ENCODE data around the gene AMBN.
A peak's percentile ranks its signal among the peaks of the same experiment; 100 is the strongest.

AMBN gene, protein sequence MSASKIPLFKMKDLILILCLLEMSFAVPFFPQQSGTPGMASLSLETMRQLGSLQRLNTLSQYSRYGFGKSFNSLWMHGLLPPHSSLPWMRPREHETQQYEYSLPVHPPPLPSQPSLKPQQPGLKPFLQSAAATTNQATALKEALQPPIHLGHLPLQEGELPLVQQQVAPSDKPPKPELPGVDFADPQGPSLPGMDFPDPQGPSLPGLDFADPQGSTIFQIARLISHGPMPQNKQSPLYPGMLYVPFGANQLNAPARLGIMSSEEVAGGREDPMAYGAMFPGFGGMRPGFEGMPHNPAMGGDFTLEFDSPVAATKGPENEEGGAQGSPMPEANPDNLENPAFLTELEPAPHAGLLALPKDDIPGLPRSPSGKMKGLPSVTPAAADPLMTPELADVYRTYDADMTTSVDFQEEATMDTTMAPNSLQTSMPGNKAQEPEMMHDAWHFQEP

DNA sequence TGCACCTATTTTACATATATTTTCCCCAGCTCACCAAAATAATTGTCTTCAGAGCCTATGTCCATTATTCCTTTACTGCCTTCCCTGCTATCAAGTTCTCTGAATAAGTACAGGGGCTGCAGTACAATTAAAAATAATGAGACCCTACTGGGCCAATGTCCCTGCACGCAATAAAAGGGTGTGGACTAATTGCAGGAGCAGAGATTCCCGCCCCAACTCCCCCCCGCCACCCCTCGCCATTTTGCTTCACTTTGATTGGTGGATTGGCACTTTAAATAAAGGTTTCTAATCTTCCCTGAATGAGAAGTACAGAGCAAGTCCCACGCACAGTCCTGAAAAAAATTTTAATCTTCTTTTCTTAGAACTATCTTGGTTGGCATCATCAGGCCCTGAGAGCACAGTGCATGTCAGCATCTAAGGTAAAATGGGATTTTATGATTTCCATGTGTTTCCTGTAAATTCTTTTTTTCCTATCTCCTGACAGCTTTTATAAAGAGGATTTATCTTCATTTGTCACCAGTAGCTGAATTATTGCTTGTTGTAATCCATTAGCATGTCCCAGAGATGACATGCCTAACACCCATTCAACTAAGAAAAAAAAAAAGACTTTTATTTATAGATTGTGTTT is at the start of gene AMBN:
AMBN (plus strand) TSS at position 302 of the 628 bp plus-strand sequence; CDS start at position 405, 103 bp downstream.
- DNase-seq (ENCODE audit: low read depth in 3 of 3): no peak

DNA sequence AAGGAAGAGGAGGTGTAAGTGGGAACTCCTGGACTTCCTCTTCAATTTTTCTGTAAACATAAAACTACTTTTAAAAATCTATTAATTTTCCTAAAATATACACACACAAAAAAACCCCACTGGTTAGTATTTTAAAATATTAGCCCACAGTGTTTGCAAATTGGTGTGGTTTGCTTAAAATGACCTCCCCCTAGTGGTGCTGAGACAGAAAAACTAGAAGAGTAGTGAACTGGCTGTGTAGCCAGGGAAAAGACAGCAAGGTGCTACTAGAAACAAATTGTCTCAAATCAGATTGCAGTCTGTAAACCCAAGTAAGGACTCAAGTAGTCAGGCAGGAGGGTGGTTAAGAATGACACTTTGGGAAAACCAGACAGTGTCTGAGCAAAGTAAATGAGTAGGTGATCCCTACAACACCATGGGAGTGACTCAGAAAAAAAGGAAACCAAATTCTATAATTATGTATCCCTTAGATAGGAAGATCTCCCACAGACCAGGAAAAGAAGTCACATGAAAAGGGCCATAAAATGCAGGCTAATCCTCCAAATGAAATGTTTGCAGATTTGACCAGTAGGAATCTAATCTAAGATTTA is 47.7 kb upstream of the AMBN start:
- no peak for DNase-seq (ENCODE audit: low read depth in 3 of 3)

DNA sequence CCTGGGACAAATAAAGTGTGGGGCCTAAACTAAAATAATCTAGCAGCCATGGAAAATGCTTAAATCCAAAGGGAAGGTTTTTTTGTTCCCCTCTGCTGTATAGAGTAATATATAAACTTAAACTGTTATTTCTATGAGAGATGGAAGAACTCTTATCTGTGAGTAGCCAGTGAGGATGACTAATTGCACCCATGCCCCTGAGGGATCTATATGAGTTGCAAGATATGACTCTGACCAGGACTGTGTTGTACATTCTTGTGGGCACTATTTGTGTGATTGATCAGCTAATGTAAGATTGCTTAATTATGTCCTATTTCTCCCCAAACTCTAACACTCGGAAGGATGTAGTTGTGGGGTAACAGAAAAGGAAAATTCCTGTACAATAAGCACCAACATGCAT is 35.2 kb upstream of the AMBN start:
- no peak for DNase-seq (ENCODE audit: low read depth in 3 of 3)

DNA sequence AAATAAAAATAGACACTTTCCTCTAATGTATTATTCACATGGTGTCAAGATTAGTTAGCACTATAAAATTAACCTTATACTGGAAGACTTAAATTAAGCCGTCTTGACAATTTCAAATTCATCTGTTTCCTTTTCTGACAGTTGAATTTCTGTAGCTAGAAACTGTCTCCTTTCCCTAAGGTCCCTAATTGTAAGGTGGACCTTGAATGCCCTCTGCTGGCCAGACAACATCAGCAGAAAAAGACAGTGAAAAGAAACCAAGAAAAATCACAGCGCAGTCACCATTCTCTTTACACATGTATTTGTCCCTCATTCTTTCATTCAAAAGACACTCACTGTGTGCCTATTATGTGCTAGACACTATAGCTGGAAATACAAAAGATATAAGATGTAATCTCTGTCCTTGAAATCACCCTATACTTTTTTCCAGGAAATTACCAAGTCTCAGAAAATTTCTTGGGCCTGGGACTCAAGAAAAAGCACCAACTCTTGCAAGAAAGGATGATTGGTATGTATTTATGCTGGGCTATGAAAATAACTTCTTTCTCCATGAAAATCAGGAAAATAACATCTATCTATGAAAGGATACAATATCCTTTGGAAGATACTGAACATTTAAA is 32.7 kb upstream of the AMBN start:
- DNase-seq (ENCODE audit: low read depth in 3 of 3): peak in 2 of 3 experiments; percentile 4 to 5

DNA sequence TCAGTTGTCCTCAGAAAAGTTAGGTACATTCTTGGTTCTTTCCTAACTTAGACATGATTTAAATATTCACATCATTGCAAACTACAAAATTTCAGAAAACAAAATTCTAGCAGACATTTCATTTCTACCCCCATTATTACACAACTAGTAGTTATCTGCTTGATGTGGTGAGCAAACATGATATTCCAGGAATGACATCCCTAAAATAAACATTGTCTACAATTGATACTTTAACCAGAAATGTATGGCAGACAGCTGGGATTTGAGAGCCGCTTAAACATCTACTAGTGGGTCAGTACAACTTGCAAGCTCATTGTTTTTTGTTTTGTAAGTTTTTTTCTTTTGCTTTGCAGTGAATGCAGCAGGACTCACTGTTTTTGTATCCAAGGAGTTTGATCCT is 32.1 kb upstream of the AMBN start:
- DNase-seq (ENCODE audit: low read depth in 3 of 3): no peak

DNA sequence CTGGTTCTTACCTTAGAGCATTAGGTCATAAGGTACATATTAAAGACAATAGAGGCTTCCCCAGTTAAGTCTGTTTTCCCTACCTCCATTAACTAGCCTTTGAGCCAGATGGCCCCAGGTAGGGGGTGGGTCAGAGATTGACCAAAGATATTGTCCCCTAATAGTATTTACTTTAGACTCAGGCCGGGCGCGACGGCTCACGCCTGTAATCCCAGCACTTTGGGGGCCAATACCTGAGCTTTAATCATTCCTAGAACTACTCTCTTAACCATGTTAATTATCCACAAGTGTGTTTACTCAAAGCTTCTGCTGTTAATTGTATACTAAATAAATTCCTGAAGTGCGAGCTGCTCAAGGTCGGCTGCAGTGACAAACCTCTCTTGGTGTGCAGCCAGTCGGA is 28.0 kb upstream of the AMBN start:
- DNase-seq (ENCODE audit: low read depth in 3 of 3): no peak

DNA sequence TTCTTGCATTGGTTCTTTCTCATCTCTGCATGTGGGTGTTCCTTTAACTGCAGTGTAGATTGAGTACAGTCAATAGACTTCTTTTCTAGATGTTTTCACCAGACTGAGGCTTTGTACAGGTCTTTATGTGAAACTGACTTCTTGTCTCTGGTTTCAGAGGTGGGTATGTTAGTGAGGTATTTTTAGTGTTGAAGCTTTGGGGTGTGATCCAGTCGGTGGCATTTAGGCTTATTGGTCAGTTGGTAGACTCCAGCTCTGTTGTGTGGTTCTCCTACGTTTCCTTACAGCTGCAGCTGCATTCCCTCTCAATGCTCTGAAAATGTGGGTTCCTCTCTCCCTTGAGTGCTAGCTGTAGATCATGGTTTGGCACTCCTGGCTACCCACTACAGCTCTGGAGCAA is 21.3 kb upstream of the AMBN start:
- DNase-seq (ENCODE audit: low read depth in 3 of 3): no peak

DNA sequence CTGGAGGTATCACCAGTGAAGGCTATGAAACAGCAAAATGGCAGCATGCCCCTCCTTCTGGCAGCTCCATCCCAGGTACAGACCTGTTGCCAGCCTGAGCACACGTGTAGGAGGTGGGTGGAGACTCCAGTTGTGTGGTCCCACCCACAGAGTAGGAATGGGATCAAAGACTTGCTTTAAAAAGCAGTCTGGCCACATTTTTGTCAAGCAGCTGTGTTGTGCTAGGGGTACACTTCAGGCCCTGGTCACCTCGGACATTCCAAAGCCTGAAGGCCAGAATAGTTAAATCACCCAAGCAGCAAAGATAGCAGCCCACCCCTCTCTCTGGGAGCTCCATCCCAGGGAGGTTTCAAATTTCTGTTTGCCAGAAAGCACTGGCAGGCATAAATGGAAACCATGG is 20.3 kb upstream of the AMBN start:
- no peak for DNase-seq (ENCODE audit: low read depth in 3 of 3)

DNA sequence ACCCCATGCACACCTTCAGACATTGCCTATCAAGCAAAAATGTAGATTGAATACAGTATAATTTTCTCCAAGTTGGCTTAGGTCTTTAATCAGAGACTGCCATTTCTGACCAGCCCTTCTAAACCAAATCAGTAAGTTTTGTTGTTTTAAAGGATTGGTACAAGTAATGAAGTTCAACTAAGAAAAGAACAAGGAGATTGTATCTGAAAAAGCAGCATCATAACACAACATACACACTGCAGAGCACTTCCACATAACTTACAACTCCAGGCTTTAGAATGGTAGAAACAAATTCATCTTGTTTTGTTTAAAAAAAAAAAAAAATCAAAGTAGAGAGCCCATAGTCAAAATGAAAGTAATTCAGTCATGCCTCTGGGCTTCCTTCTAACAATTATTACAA is 16.1 kb upstream of the AMBN start:
- no peak for DNase-seq (ENCODE audit: low read depth in 3 of 3)

DNA sequence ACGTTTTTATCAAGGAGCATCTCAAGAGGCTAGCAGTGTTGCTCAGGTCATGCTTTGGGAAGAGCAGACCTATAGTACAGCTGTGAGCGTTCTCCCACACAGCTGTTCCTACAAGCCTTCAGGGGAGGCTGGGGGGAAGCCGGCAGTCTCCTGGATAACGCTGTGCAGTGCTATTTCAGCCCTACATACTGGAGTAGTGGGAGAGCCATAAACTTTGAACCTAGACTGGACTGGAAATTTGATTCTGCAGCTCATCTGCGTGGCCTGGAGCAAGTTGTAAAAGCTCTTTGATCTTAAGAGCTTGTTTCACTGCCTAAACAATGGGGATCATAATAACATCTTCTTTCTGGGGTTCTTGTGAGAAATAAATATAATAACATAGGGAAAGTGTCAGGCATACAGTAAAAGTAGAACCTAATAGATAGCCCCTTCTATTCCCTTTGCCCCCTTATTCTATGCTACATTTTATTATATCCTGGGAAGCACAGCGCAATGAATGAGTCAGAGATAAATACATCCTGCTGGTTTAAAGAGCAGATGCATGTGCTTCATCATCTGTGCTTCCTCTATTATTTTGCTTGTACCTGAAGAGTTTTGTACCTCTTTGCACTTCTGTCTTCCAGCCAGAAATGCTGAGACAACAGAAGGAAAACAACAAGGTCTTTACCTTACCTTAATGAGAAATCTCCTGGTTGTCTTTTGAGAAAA is 14.7 kb upstream of the AMBN start:
- DNase-seq (ENCODE audit: low read depth in 3 of 3): no peak

DNA sequence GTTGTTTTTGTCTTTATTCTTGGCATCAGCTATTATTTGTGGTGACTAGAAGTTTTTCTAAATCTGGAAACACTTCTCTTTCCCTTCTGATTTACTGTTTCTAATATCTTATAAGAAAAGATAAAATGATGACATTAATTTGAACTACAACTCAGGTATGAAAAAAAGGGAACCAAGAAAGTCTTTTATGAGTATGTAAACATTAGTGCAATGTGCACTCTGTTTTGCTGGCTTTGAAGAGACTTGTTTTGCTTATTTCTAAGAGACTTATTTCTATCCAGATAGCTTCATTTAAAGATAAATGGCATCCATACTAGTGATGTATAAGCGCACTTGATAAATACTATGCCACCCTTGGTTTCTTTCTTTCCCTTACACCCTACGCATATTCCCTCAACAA is 10.1 kb upstream of the AMBN start:
- DNase-seq (ENCODE audit: low read depth in 3 of 3): no peak

DNA sequence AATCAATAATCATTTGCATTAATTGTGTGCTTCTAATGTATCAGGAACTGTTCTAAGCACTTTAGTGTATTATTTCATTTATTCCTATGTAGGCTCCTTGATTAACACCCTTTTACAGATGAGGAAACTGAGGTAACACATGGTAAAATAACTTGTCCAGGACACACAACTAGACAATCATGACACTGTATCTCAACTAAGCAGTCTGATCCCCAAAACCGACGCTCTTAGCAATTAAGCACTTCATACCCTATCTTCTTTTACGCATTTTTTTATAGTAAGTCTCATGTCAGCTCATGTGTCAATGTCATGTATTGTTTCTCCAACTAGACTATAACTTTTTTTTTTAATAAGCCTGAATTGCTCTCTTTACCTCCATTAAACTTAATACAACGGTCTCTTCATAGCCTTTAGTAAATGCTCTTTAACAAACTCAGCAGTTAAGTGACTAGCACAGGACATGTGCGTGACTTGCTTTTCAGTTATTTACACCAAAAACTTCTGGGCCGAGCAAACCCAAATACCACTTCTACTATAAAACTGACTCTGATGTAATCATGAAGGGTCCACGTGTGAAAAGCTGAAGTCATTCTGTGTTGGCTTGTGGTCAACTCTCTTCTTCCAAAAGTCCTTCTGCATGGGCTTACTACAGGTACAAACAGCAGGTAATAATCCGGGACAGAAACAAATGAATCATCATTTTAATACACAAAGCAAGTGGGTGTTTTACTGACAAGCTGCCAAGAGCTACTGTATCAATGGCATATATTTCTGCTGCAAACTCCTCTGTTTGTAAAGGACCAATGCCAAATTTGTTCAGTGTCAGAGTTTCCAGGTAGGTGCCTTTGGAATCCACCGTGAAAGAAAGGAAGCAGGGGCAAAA is 7.9 kb upstream of the AMBN start:
- no peak for DNase-seq (ENCODE audit: low read depth in 3 of 3)

DNA sequence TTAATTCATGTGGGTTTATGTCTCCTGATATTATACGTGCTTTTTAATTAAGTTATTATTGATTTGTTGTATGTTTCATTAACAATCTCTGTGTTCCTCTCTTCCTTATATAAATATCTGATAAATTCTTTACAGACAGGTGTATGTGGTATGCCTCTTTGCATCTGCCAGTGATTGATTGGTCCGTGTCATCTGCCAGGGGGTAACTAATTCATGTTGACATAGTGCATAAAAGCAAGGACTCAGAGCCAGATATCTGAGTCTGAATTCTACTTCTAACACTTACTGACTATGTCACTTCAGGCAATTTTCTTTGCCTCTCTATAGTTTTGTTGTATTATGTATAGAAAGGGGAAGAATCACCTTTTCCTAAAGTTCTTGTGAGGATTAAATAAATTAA is 5.2 kb upstream of the AMBN start:
- no peak for DNase-seq (ENCODE audit: low read depth in 3 of 3)

DNA sequence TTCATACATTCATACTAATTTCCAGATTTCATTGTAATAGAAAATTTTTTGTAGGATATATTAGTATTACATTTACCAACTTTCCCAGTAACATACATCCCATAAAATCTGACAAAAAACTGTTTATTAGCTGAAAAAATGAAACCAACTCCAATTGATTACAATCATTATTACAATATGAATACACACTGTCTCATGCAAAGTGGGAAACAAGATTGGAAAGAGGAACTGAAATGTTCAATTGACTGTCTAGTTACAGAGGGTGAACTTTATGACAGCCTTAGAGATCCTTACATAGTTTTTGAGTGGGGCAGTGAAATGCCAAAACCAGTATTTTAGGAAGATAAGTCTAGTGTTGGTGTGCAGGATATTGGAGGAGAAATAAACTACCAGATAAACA is 2.3 kb upstream of the AMBN start:
- DNase-seq (ENCODE audit: low read depth in 3 of 3): no peak

DNA sequence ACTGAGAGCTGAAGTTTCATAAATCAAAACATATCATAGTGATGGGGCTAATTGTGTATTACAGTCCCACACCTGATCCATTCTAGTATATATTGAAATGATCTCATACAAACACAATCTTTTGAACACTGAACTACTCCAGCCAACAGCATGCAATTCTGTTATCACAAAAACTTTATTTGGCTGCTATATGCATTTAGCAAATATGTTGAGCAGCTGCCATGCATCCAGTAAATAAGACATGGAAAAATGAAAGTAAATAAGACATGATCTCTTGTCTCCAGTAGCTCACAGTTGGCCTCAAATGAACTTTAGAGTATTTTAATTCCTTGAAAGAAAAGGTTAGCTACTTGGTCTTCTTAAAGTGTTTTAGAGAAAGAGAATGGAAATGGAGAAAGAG is 2.1 kb downstream of the AMBN start:
- no peak for DNase-seq (ENCODE audit: low read depth in 3 of 3)

DNA sequence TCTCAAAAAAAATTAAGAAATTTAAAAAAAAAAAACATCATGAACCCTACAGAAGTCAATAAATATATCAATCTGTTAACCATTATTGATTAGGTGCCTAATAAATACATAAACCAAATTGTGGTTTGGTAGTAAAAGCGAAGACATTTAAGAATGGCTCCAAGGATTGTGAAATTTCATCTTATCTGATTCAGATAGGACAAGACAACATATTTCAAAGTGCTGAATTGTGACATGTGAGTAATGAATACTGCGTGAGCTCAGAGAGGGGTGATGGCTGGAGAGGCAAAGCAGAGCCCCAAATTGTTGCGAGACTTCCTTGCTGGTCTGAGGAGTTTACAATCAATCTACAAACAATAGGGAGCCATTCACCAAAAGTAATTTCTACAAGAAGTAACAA is 8.2 kb downstream of the AMBN start:
- DNase-seq (ENCODE audit: low read depth in 3 of 3): no peak

DNA sequence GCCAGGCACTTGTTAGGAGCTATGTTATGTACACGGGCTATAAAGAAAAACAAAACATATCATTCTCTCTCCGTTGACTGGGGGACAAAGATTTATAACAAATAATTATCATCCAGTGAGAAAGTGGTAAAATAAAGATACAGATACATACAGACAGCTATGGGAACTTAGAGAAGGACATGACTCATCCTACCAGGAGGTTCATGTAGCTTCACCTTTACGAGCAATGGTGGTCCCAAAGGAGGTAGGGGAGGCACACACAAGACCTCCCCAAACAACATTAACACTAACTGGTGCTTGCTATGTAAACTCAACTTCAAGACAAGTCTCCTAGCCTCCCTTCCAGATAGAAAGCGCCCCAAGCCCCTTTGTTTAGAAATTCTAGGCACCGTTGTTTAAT is 8.9 kb downstream of the AMBN start:
- no peak for DNase-seq (ENCODE audit: low read depth in 3 of 3)

DNA sequence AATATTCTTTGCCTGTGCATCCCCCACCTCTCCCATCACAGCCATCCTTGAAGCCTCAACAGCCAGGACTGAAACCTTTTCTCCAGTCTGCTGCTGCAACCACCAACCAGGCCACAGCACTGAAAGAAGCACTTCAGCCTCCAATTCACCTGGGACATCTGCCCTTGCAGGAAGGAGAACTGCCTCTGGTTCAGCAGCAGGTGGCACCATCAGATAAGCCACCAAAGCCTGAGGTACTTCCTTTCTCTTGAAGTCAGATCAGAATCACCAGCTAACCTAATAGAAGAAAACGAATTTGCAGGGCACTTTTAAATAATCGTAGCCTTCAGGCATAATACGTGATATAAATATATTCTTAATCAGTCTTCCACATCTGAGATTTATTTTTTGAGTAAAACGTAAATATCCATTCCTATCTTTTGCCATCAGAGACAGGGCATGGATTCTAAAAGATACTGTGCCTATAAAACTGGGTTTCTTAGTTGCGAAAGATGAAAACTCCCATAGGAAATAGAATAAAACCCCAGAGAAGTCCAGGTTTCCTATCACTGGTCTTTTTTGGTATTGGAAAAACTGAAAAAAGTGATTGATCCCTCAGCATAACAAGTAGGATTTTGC is 9.5 kb downstream of the AMBN start:
- peak; percentile 14 to 39 (median 22) for DNase-seq (ENCODE audit: low read depth in 3 of 3)

DNA sequence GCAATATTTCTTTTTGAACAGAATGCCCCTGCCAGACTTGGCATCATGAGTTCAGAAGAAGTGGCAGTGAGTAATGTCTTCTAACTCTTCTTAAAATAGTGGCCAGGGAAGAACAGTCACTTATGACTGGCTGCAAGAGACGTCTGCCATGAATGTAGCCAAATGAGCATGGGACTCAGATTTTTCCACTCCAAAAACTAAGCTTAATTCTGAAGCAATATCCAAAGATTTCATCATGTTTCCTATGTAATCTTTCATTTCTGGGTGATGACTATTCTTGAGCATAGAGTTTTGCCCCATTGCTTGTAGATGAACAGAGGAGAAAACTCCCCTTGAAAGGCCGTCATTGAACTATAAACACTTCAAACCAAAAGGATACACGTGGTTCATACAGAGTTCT is 11.8 kb downstream of the AMBN start:
- DNase-seq (ENCODE audit: low read depth in 3 of 3): no peak

DNA sequence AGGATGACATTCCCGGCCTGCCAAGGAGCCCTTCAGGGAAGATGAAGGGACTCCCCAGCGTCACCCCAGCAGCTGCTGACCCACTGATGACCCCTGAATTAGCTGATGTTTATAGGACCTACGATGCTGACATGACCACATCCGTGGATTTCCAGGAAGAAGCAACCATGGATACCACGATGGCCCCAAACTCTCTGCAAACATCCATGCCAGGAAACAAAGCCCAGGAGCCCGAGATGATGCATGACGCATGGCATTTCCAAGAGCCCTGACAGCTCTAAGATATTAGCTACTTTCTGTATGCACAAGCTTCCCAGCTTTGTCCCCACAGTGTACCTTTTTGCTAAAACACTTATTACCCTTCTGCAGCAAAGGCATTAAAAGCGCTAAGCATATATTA is 14.4 kb downstream of the AMBN start:
- no peak for DNase-seq (ENCODE audit: low read depth in 3 of 3)
